Hepatocyte (in vitro differentiated cells): ENCODE measurements around the gene ASXL2. TPM values are rescaled to one million over a fixed set of nuclear protein-coding genes. Genes with fewer than 3 reads are reported as not detected.
"Not testable (repeated sequence)": the region's sequence is repeated elsewhere in the genome, so short reads cannot be mapped to it uniquely, and the experiment has no call there.

Source experiments
- DNase-seq: peaks from one replicate; pipeline ENCODE4 v3.0.0-alpha.2; 2016; ENCODE audit warnings: low spot score
- H2AFZ ChIP-seq: fragments of 200-600 bp; sonication (generic); 2 replicates; pipeline ENCODE4 v1.6.0; 2016; ENCODE audit warnings: antibody characterized with exemption, mild to moderate bottlenecking
- H3K27ac ChIP-seq: fragments of 200-600 bp; sonication (generic); 2 replicates; pipeline ENCODE4 v1.5.1; 2016; ENCODE audit warnings: mild to moderate bottlenecking
- H3K27me3 ChIP-seq: fragments of 200-600 bp; sonication (generic); 2 replicates; pipeline ENCODE4 v1.6.1; 2016
- H3K36me3 ChIP-seq: fragments of 200-600 bp; sonication (generic); replicated peaks from 2 replicates; pipeline ENCODE4 v1.5.1; 2016; ENCODE audit warnings: low read depth; ENCODE audit not compliant: insufficient read depth
- H3K4me1 ChIP-seq: fragments of 200-600 bp; sonication (generic); 2 replicates; pipeline ENCODE4 v1.5.1; 2016; ENCODE audit warnings: mild to moderate bottlenecking, moderate library complexity; ENCODE audit not compliant: insufficient read depth
- H3K4me2 ChIP-seq: fragments of 200-600 bp; sonication (generic); 2 replicates; pipeline ENCODE4 v1.6.0; 2016
- H3K4me3 ChIP-seq: fragments of 200-600 bp; sonication (generic); 2 replicates; pipeline ENCODE4 v1.5.1; 2016; ENCODE audit warnings: mild to moderate bottlenecking
- H3K79me2 ChIP-seq: fragments of 200-600 bp; sonication (generic); 2 replicates; pipeline ENCODE4 v1.6.0; 2017; ENCODE audit warnings: mild to moderate bottlenecking
- H3K9me2 ChIP-seq: fragments of 200-600 bp; sonication (generic); replicated peaks from 2 replicates; pipeline ENCODE4 v1.6.0; 2017; ENCODE audit warnings: mild to moderate bottlenecking; ENCODE audit not compliant: insufficient read depth
- H3K9me3 ChIP-seq: fragments of 200-600 bp; sonication (generic); 2 replicates; pipeline ENCODE4 v1.5.1; 2016; ENCODE audit warnings: low read depth, mild to moderate bottlenecking
- H4K20me1 ChIP-seq: fragments of 200-600 bp; sonication (generic); 2 replicates; pipeline ENCODE4 v1.6.0; 2016; ENCODE audit warnings: mild to moderate bottlenecking; ENCODE audit not compliant: insufficient read depth, poor library complexity, severe bottlenecking
- EZH2 ChIP-seq: fragments of 200-600 bp; sonication (generic); IDR thresholded peaks from 2 replicates; pipeline ENCODE4 v1.6.1; 2016; ENCODE audit warnings: antibody characterized with exemption, mild to moderate bottlenecking, borderline replicate concordance
- EZH2phosphoT487 ChIP-seq: fragments of 200-600 bp; sonication (generic); IDR thresholded peaks from one replicate; pipeline ENCODE4 v1.6.1; 2018; ENCODE audit warnings: antibody characterized with exemption, mild to moderate bottlenecking, low read depth, moderate library complexity; ENCODE audit not compliant: unreplicated experiment, severe bottlenecking
- WGBS: methylation state at CpG from one replicate; pipeline ENCODE4 v1.1.6; 2016; ENCODE audit warnings: low lambda C conversion rate; ENCODE audit errors: missing lambda C conversion rate; 5-methylcytosine and 5-hydroxymethylcytosine counted together
- polyA plus RNA-seq: library from polyadenylated mRNA; unstranded; fragments of >200 nt; fragmentation: Nextera tagmentation; extraction: Ambion mirVana; gene quantifications from 2 replicates; pipeline ENCODE4 v1.2.1, GENCODE V29; 2016
- total RNA-seq: library from RNA; depleted of rRNA; stranded (reverse); fragments of >200 nt; gene quantifications from 2 replicates; pipeline ENCODE4 v1.2.3, GENCODE V29; 2014
- TF ChIP-seq, protein P1 (sequence below): fragments of 200-600 bp; sonication (generic); IDR thresholded peaks from 2 replicates; pipeline ENCODE4 v1.5.1; 2016; ENCODE audit warnings: antibody characterized with exemption, mild to moderate bottlenecking; ENCODE audit not compliant: poor library complexity

The ASXL2 gene
- total and polyA plus RNA-seq, 2 experiments from 2014 or later: 4.3 to 13.3 TPM

DNA sequence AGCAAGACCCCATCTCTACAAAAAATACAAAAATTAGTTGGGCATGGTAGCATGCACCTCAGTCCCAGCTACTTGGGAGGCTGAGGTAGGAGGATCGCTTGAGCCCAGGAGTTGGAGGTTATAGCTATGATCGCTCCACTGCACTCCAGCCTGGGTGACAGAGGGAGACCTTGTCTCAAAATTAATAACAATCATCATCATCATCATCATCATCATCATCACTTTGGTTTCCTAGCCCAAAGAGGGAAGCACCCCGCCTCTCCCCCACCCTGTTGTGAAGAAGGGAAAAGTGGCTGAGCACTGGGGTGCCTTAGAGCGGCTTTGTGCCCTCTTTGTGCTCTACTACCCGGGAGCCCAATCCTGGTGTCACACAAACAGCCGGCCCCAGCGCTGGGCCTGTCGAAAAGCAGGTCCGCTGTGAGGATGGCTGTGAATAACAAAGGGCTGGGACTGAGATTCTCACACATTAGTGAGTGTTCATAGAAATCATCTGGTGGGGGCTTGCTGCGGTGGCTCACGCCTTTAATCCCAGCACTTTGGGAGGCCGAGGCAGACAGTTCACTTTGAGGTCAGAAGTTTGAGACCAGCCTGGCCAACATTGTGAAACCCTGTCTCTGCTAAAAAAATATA is 42.6 kb upstream of the ASXL2 start:
- Histone ChIP-seq H3K9me2 (no peaks in the 10 kb centered on the region), H3K4me1 (no peaks in the 10 kb centered on the region), H4K20me1 (no peaks in the 10 kb centered on the region), H3K4me3 (no peak overlapping the region), H2AFZ (no peak overlapping the region), H3K27me3 (no peaks in the 10 kb centered on the region), H3K9me3 (no peaks in the 10 kb centered on the region), H3K36me3 (no peaks in the 10 kb centered on the region), H3K27ac (no peak overlapping the region), H3K79me2 (no peaks in the 10 kb centered on the region), H3K4me2 (no peak overlapping the region)
- TF ChIP-seq, protein P1, sequence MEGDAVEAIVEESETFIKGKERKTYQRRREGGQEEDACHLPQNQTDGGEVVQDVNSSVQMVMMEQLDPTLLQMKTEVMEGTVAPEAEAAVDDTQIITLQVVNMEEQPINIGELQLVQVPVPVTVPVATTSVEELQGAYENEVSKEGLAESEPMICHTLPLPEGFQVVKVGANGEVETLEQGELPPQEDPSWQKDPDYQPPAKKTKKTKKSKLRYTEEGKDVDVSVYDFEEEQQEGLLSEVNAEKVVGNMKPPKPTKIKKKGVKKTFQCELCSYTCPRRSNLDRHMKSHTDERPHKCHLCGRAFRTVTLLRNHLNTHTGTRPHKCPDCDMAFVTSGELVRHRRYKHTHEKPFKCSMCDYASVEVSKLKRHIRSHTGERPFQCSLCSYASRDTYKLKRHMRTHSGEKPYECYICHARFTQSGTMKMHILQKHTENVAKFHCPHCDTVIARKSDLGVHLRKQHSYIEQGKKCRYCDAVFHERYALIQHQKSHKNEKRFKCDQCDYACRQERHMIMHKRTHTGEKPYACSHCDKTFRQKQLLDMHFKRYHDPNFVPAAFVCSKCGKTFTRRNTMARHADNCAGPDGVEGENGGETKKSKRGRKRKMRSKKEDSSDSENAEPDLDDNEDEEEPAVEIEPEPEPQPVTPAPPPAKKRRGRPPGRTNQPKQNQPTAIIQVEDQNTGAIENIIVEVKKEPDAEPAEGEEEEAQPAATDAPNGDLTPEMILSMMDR: no peak
- TF ChIP-seq EZH2phosphoT487 (no peak), EZH2 (no peak)
- WGBS: 81% methylated on average over 12 of the region's 12 CpGs
- no peak for DNase-seq

DNA sequence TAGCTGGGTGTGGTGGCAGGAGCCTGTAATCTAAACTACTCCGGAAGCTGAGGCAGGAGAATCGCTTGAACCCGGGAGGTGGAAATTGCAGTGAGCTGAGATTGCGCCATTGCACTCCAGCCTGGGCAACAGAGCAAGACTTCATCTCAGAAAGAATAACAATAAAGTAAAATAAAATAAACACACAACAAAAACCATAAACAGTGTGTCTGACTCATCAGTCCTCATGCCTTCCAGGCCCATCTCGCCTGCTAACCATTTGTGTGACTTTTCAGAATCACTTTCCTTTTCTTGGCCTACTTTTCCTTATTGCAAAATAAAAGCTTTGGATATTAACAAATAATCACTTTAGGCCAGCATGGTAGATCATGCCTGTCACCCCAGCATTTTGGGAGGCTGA is 42.0 kb upstream of the ASXL2 start:
- Histone ChIP-seq H2AFZ (no peak overlapping the region), H3K4me3 (no peak overlapping the region), H3K4me1 (no peaks in the 10 kb centered on the region), H3K36me3 (no peaks in the 10 kb centered on the region), H3K9me2 (no peaks in the 10 kb centered on the region), H3K4me2 (no peak overlapping the region), H4K20me1 (no peaks in the 10 kb centered on the region), H3K27ac (no peak overlapping the region), H3K9me3 (no peaks in the 10 kb centered on the region), H3K27me3 (no peaks in the 10 kb centered on the region), H3K79me2 (no peaks in the 10 kb centered on the region)
- 83% methylated on average over 5 of the region's 5 CpGs for WGBS
- no peak for DNase-seq
- TF ChIP-seq EZH2phosphoT487: no peak
- TF ChIP-seq, protein P1: no peak
- no peak for TF ChIP-seq EZH2

DNA sequence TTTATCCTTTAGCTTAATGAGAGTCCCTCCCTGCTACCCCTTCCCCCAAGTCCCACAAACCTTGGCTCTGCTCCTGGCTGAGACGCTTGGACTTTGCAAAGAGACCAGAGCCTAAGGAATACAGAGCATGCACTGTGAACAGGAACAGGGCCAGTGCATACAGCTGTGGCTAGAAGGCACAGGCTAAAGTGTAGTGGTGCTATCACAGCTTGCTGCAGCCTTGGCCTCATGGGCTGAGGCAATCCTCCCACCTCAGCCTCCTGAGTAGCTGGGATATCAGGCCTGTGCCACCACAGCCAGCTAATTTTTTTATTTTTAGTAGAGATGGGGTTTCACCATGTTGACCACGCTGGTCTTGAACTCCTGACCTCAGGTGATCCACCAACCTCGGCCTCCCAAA is 39.5 kb upstream of the ASXL2 start:
- Histone ChIP-seq H2AFZ (no peak overlapping the region), H3K9me3 (no peaks in the 10 kb centered on the region), H3K4me2 (no peak overlapping the region), H4K20me1 (no peaks in the 10 kb centered on the region), H3K27me3 (no peaks in the 10 kb centered on the region), H3K27ac (no peak overlapping the region), H3K4me1 (peaks cover 5% of the 10 kb centered on the region), H3K9me2 (no peaks in the 10 kb centered on the region), H3K79me2 (no peaks in the 10 kb centered on the region), H3K36me3 (no peaks in the 10 kb centered on the region), H3K4me3 (no peak overlapping the region)
- WGBS: 95% methylated on average over 3 of the region's 3 CpGs
- no peak for TF ChIP-seq EZH2
- TF ChIP-seq EZH2phosphoT487: no peak
- TF ChIP-seq, protein P1: no peak
- no peak for DNase-seq

DNA sequence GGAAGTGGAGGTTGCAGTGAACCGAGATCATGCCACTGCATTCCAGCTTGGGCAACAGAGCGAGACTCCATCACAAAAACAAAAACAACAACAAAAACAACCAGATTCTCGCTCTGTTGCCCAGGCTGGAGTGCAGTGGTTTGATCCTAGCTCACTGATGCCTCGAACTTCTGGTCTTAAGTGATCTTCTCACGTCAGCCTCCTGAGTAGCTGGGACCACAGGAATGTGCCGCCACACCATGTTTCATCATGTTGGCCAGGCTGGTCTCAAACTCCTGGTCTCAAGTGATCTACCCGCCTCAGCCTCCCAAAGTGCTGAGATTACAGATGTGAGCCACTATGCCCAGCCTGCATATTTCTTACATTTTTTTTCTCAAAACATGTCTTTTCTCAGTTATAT is 39.1 kb upstream of the ASXL2 start:
- not testable (repeated sequence) for H3K4me3 ChIP-seq, H3K27ac ChIP-seq, H3K79me2 ChIP-seq, DNase-seq, H3K9me2 ChIP-seq, H3K27me3 ChIP-seq, H3K36me3 ChIP-seq, H3K4me2 ChIP-seq, H2AFZ ChIP-seq, H3K9me3 ChIP-seq, H3K4me1 ChIP-seq, H4K20me1 ChIP-seq
- WGBS: 88% methylated on average over 7 of the region's 7 CpGs

DNA sequence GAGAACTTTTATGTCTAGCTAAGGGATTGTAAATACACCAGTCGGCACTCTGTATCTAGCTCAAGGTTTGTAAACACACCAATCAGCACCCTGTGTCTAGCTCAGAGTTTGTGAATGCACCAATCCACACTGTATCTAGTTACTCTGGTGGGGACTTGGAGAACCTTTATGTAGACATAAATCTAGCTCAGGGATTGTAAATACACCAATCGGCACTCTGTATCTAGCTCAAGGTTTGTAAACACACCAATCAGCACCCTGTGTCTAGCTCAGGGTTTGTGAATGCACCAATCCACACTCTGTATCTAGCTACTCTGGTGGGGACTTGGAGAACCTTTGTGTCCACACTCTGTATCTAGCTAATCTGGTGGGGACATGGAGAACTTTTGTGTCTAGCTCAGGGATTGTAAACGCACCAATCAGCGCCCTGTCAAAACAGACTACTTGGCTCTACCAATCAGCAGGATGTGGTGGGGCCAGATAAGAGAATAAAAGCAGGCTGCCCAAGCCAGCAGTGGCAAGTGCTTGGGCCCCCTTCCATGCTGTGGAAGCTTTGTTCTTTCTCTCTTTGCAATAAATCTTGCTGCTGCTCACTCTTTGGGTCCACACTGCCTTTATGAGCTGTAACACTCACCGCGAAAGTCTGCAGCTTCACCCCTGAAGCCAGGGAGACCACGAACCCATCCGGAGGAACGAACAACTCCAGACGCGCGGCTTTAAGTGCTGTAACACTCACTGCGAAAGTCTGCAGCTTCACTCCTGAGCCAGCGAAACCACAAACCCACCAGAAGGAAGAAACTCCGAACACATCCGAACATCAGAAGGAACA is 37.9 kb upstream of the ASXL2 start:
- not testable (repeated sequence) for H3K4me3 ChIP-seq, H4K20me1 ChIP-seq, H3K9me3 ChIP-seq, DNase-seq, H2AFZ ChIP-seq, H3K4me2 ChIP-seq, H3K36me3 ChIP-seq, H3K4me1 ChIP-seq, H3K27ac ChIP-seq, H3K79me2 ChIP-seq, H3K9me2 ChIP-seq, H3K27me3 ChIP-seq
- WGBS: 72% methylated on average over 16 of the region's 16 CpGs

DNA sequence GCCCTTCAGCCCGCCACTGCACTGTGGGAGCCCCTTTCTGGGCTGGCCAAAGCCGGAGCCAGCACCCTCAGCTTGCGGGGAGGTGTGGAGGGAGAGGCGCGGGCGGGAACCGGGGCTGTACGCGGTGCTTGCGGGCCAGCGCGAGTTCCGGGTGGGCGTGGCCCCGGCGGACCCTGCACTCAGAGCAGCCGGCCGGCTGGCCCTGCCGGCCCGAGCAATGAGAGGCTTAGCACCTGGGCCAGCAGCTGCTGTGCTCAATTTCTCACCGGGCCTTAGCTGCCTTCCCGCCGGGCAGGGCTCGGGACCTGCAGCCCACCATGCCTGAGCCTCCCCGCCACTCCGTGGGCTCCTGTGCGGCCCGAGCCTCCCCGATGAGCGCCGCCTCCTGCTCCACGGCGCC is 37.1 kb upstream of the ASXL2 start:
- not testable (repeated sequence) for H4K20me1 ChIP-seq, H3K79me2 ChIP-seq, H3K27me3 ChIP-seq, H3K4me1 ChIP-seq, H3K4me2 ChIP-seq, DNase-seq, H3K9me2 ChIP-seq, H3K4me3 ChIP-seq, H3K9me3 ChIP-seq, H3K36me3 ChIP-seq, H3K27ac ChIP-seq, H2AFZ ChIP-seq
- WGBS: 92% methylated on average over 16 of the region's 33 CpGs
